ENCODE data around the gene LRP1B. TPM values are rescaled to one million over a fixed set of nuclear protein-coding genes. Genes with fewer than 3 reads are reported as not detected.

The LRP1B gene
- total and polyA plus RNA-seq, 2 of the 8 experiments (the other 6 are each of a cell fraction or from before 2014, with no cell fraction given) = 0.03 TPM; not detected in 1

- CTCF ChIA-PET (ENCODE audit: partially characterized antibody) = interaction anchor here (0.6 kb wide), 1 partner anchor 637 kb away, joined by 3 read pairs; no protein-coding TSS in a partner anchor
These were observed 1386.4 kb downstream of the LRP1B start for GRCh38 chr2:140744379-140744778.

More at GRCh38 chr2:140744379-140744778, 1386.4 kb downstream of the LRP1B start:
- no peak overlapping the region for H3K4me2 ChIP-seq (ENCODE audit: insufficient read depth in 1 of 2, low read depth in 2 of 2, low read length in 2 of 2)
- no peak overlapping the region for H3K9ac ChIP-seq (replicated peaks in 1 of 4; ENCODE audit: extremely low read depth in 1 of 4, low read depth in 3 of 4, low read length in 3 of 4)
- H2BK5ac ChIP-seq (ENCODE audit: low read depth, low read length) = no peak overlapping the region
- H2BK20ac ChIP-seq (ENCODE audit: low read length) = no peak overlapping the region
- H2AK5ac ChIP-seq (ENCODE audit: low read depth, low read length) = no peak overlapping the region
- H3K4me1 ChIP-seq (replicated peaks in 1 of 4; ENCODE audit: control insufficient read depth in 3 of 4, insufficient read depth in 4 of 4, low read length in 3 of 4) = no peaks in the 10 kb centered on the region
- no peak overlapping the region for H4K91ac ChIP-seq (replicated peaks; ENCODE audit: insufficient read length, low read length)
- no peak overlapping the region for H2BK12ac ChIP-seq (ENCODE audit: low read depth, low read length)
- H3K79me1 ChIP-seq (ENCODE audit: low read depth, low read length) = no peaks in the 10 kb centered on the region
- H3K79me2 ChIP-seq (ENCODE audit: control insufficient read depth in 1 of 2, insufficient read depth in 2 of 2, low read length in 2 of 2) = no peaks in the 10 kb centered on the region
- no peak overlapping the region for H2BK15ac ChIP-seq (ENCODE audit: low read length)
- H3K23me2 ChIP-seq (ENCODE audit: low read depth, low read length) = no peaks in the 10 kb centered on the region
- POLR2A ChIA-PET (ENCODE audit: partially characterized antibody) = interaction anchor here (0.6 kb wide), 1 partner anchor 1053 kb away, joined by 3 read pairs; no protein-coding TSS in a partner anchor
- H4K20me1 ChIP-seq (replicated peaks in 1 of 2; ENCODE audit: control insufficient read depth in 1 of 2, insufficient read depth in 2 of 2, low read length in 2 of 2) = no peaks in the 10 kb centered on the region
- H3K27me3 ChIP-seq (replicated peaks in 1 of 4; ENCODE audit: control insufficient read depth in 3 of 4, extremely low read depth in 1 of 4, insufficient read depth in 3 of 4, low read length in 3 of 4) = no peaks in the 10 kb centered on the region
- FAIRE-seq = no peak
- no peak overlapping the region for H3K14ac ChIP-seq (ENCODE audit: insufficient read length)
- no peaks in the 10 kb centered on the region for H3K36me3 ChIP-seq (ENCODE audit: control insufficient read depth in 2 of 4, insufficient read depth in 4 of 4, low read length in 3 of 4)
- no peaks in the 10 kb centered on the region for H3K9me3 ChIP-seq (ENCODE audit: insufficient read depth in 2 of 2, low read depth in 1 of 2, low read length in 1 of 2)
- H4K8ac ChIP-seq (ENCODE audit: extremely low read depth, insufficient read depth, low read length) = no peak overlapping the region
- no peak overlapping the region for H3K56ac ChIP-seq (replicated peaks; ENCODE audit: insufficient read length, low read depth, low read length)
- H3K27ac ChIP-seq (ENCODE audit: low read depth, low read length) = no peak overlapping the region
- H3K23ac ChIP-seq (ENCODE audit: insufficient read length) = no peak overlapping the region
- no peak overlapping the region for H4K5ac ChIP-seq (ENCODE audit: insufficient read length, low read depth, low read length)
- no peak for DNase-seq (ENCODE audit: low read depth in 1 of 2, low spot score in 2 of 2)
- H3K4ac ChIP-seq (replicated peaks; ENCODE audit: insufficient read length, low read depth, low read length) = no peak overlapping the region
- 0 out of 2 replicates have a peak overlapping the region, but pooled peaks have one; percentile 39 for H2AFZ ChIP-seq (ENCODE audit: low read length)
- H3K4me3 ChIP-seq (ENCODE audit: extremely low read depth in 1 of 4, insufficient read depth in 2 of 4, low read depth in 3 of 4, low read length in 4 of 4) = no peak overlapping the region
- H2BK120ac ChIP-seq (replicated peaks; ENCODE audit: low read depth, low read length) = no peak overlapping the region
- WGBS, 2 experiments (ENCODE audit: extremely low coverage in 1 of 2, insufficient coverage in 1 of 2, insufficient read length in 1 of 2, insufficient replicate concordance in 2 of 2, low coverage in 1 of 2, low lambda C conversion rate in 2 of 2, missing lambda C conversion rate in 1 of 2) = 97% methylated on average over 3 of the region's 3 CpGs; no CpG with 5 or more reads in 1 of the 2 experiments
- H3K18ac ChIP-seq (ENCODE audit: extremely low read depth, low read length) = no peak overlapping the region

All from H1 (cell line).